GM12872 (cell line): ENCODE results near the gene RAB40AL.

Source experiments
- TF ChIP-seq, protein P1 (sequence below): IDR thresholded peaks from 3 replicates; pipeline ENCODE4 v1.5.1; 2011; ENCODE audit warnings: low read depth, mild to moderate bottlenecking, low read length, moderate library complexity; ENCODE audit not compliant: insufficient read depth

Gene RAB40AL

DNA sequence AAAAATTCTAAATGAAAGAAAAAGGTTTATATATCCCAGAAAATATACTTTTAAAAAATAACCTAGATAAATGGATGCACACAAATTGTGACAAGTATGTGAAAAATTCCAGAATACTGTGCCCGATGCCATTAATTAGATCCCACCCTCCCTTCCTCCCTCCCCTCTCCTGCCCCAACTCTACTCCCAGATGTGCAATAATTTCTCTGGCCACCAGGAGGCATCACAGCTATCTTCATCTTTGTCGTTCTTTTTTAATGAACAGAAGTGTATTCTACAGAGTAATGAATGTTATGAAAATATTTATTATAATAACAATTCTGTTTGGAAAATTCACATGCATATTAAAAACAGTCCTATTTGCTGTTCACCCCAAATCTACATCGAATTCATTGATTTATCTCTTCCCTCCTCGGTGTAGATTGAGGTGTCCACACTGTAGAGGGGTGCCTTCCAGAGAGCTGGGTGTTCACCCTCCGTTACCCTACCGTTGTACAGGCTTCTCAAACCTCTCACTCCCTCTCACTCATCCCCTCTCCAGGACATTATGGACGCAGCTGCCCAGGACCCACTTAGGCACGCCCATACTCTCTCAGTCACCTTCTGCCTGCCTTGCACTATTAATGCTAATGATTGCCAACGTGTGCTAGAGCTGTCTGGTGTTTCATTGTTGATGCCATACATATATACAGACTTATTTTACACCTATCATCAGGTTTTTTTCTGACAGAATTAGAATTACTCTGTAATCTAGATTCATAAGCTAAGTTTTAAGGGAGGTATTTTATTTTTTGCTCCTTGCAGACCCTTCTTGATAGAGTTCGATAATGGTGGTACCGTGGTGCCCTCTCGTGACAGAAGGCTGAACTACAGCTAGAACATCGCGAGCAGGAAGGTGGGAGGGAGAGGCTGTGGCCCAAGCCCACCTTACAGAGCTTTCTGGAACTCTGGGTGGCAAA lies 14.1 kb downstream of the RAB40AL start:
- TF ChIP-seq, protein P1, sequence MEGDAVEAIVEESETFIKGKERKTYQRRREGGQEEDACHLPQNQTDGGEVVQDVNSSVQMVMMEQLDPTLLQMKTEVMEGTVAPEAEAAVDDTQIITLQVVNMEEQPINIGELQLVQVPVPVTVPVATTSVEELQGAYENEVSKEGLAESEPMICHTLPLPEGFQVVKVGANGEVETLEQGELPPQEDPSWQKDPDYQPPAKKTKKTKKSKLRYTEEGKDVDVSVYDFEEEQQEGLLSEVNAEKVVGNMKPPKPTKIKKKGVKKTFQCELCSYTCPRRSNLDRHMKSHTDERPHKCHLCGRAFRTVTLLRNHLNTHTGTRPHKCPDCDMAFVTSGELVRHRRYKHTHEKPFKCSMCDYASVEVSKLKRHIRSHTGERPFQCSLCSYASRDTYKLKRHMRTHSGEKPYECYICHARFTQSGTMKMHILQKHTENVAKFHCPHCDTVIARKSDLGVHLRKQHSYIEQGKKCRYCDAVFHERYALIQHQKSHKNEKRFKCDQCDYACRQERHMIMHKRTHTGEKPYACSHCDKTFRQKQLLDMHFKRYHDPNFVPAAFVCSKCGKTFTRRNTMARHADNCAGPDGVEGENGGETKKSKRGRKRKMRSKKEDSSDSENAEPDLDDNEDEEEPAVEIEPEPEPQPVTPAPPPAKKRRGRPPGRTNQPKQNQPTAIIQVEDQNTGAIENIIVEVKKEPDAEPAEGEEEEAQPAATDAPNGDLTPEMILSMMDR = peak; percentile 59

GRCh38 chrX:102957751-102958150 lies 20.7 kb downstream of the RAB40AL start:
- TF ChIP-seq, protein P1 = no peak

DNA sequence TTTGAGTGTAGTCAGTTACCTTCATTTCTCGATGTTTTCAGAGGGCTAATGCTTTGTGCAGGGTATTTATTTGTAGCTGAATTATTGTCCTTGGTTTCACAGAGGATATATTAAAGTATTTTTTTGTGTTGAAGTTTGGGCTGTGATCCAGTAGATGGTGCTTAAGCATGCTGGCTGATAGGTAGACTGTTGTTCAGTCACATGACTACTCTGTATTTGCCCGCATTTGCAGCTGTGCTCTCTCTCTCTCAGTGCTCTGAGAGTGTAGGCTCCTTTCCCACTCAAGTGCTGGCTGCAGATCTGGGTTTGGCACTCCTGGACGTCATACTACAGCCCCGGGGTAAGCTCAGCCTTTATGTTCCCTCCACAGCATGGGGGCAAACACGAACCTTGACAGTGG lies 21.7 kb downstream of the RAB40AL start:
- TF ChIP-seq, protein P1 = no peak

DNA sequence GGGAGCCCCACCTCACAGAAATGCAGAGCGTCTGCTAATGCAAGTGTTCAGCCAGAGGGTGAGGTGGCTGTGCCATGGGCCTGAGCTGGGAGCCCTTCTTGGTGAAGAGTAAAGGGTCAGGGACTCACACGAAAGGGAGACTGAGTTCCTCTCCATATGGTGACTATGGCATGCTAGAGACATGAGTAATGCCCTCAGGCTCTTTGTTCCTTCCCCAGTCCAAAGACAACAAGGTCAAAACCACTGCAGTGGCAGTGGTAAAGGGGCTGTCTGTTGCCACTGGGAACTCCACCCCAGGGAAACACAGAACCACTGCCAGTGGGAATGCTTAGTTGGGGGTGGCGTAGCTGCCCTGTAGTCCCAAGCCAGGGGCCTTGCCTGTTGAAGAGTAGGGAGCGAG lies 22.4 kb downstream of the RAB40AL start:
- TF ChIP-seq, protein P1 = no peak

- TF ChIP-seq, protein P1 = no peak
These were observed 26.9 kb downstream of the RAB40AL start for GRCh38 chrX:102963955-102964354.

GRCh38 chrX:102964940-102965339 lies 27.9 kb downstream of the RAB40AL start:
- TF ChIP-seq, protein P1 = no peak

- TF ChIP-seq, protein P1 = no peak
These were observed 29.6 kb downstream of the RAB40AL start for GRCh38 chrX:102966701-102967100.
